Mononuclear cell (primary cell): ENCODE measurements around the gene HINT1. TPM values are rescaled to one million over a fixed set of nuclear protein-coding genes. Genes with fewer than 3 reads are reported as not detected.
"Not testable (repeated sequence)": the region's sequence is repeated elsewhere in the genome, so short reads cannot be mapped to it uniquely, and the experiment has no call there.

Experiments used
- H3K27me3 ChIP-seq: 2 replicates; pipeline ENCODE4 v1.6.0; 2011; ENCODE audit warnings: low read length, control low read depth; ENCODE audit not compliant: insufficient read depth
- H3K4me1 ChIP-seq: 2 replicates; pipeline ENCODE4 v1.5.1; 2011; ENCODE audit warnings: mild to moderate bottlenecking, low read length, control low read depth; ENCODE audit not compliant: insufficient read depth
- H3K4me3 ChIP-seq: 2 replicates; pipeline ENCODE4 v1.5.1; 2011; ENCODE audit warnings: mild to moderate bottlenecking, low read length, moderate library complexity
- H3K9me3 ChIP-seq: 2 replicates; pipeline ENCODE4 v1.5.1; 2011; ENCODE audit warnings: low read depth, mild to moderate bottlenecking, control low read depth, low read length
- total RNA-seq: library from RNA; depleted of rRNA; stranded (reverse); fragments of >200 nt; gene quantifications from one replicate; pipeline ENCODE4 v1.2.3, GENCODE V29; 2012

The HINT1 gene
- total RNA-seq, 1 donor = 201 TPM

DNA sequence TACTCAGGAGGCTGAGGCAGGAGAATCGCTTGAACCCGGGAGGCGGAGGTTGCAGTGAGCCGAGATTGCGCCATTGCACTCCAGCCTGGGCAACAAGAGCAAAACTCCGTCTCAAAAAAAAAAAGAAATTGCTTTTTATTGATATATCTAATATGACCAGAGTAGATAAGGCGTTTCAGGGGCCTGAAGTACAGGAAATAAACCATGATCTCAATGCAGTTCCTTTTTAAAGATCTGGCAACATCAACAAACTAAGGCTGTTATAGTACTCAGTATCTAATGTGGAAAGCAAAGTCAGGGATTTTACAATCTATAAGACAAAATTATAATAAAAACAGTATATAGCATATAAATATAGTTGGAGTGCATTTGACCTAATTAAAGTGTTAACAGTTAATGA is 28.8 kb upstream of the HINT1 start:
- not testable (repeated sequence) for H3K4me3 ChIP-seq, H3K4me1 ChIP-seq, H3K9me3 ChIP-seq

DNA sequence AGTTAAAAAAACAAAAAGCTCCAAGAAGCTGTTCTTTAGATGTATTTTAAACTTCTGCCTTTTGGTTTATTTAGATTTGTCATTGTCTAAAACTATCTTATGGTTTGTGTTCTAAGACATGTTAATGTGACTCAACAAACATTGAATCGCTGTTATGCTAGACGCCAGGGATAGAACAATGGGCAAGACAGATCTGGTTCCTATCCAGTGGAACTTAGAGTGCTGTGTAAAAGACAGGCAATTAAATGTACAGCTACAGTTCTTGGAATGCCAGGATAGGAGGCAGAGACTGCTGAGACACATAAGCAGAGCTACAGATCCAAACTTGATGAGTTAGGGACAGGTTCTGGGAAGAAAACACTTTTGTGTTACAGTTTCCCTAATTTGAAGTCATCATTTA is 28.1 kb upstream of the HINT1 start:
- Histone ChIP-seq H3K27me3 (no peaks in the 10 kb centered on the region), H3K4me3 (no peak overlapping the region), H3K9me3 (no peaks in the 10 kb centered on the region), H3K4me1 (no peaks in the 10 kb centered on the region)

More for the DNA sequence above, 28.8 kb upstream of the HINT1 start:
- not testable (repeated sequence) for H3K27me3 ChIP-seq

DNA sequence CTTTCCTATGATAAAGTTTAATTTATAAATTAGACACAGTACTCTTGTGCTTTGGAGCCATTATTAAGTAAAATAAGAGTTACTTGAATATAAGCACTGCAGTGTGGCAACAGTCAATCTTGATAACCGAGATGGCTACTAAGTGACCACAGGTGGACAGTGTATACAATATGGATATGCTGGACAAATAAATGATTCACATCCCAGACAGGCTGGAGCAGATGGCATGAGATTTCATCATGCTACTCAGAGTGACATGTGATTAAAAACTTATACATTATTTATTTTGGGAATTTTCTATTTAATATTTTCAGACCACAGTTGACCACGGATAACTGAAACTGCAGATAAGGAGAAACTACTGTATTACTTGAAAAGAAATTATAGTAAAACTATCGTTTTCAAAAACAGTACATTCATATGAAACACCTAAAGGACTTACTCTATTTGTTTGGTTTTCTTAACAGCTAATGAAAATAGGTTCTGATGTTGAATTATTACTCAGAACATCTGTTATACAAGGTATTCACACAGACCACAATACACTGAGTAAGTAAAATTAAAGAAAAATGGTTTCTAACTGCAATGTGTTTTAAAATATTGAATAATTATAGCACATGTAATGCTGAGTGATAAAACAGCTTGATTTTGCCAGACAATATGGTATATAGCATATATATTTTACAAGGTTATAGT is 21.7 kb upstream of the HINT1 start:
- Histone ChIP-seq H3K27me3 (no peaks in the 10 kb centered on the region), H3K4me3 (no peak overlapping the region), H3K4me1 (no peaks in the 10 kb centered on the region), H3K9me3 (no peaks in the 10 kb centered on the region)

GRCh38 chr5:131185523-131186104 is 20.6 kb upstream of the HINT1 start:
- no peaks in the 10 kb centered on the region for H3K4me1 ChIP-seq
- H3K27me3 ChIP-seq = no peaks in the 10 kb centered on the region
- H3K4me3 ChIP-seq = no peak overlapping the region
- no peaks in the 10 kb centered on the region for H3K9me3 ChIP-seq

DNA sequence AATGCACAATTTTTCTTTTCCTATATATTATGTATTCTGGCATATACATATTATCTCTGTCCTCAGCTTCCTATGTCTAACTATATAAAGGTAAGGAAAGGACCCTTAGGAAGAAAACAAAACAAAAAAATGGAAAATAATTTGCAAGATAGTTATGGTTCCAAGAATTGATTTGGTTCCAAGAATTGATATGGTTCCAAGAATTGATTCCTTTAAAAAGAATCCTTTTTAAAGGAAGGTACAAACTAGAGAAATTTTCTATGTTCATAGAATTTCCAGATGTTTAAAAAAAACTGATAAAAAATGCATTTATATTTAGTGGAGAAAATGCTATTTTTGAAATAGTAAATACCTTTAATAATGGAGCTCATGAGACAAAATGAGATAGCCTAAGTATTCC is 17.8 kb upstream of the HINT1 start:
- Histone ChIP-seq H3K27me3 (no peaks in the 10 kb centered on the region), H3K4me3 (no peak overlapping the region), H3K4me1 (no peaks in the 10 kb centered on the region), H3K9me3 (no peaks in the 10 kb centered on the region)

DNA sequence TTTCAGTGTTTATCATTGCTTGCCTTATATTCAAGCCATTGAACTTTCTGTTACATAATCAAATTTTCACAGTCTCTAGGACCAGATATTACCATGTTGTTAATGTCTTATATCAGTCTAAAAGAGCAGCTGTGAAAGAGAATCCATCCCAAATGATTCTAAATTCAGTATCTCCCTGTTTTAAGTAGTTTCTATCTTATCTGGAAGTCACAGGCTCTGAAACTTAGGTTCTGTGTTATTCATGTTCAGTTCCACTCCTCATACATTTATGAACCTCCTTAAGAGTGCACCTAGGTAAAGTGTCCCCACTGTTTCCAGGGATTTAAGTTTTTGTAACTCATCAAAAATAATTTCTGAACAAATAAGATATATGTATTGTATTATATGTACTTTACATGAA is 15.4 kb upstream of the HINT1 start:
- Histone ChIP-seq H3K4me3 (no peak overlapping the region), H3K4me1 (no peaks in the 10 kb centered on the region), H3K9me3 (no peaks in the 10 kb centered on the region), H3K27me3 (no peaks in the 10 kb centered on the region)

DNA sequence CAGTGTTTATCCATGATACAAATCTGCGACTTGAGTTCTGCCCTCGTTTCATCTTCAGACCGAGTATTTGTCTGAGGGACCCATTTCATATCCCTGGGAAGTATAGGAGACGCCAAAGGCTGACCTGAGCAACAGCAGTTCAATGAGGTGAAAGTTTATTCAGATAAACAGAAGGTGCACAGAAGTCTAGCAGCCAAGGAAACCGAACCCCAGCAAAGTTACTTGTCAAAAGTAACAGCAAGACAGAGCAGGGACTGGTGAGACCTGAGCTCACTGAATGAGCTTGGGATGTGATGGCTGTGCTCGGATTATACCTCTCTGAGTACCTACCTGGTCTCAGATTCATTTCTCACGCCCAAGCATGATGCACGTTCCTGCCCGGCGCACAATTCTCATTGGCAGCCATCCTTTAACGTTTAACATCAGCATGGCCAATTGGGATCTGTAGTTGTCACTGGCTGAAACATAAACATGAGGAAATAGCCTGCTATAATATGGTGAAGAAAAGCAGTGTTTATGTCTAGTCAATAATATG is 6.3 kb upstream of the HINT1 start:
- no peaks in the 10 kb centered on the region for H3K9me3 ChIP-seq
- peak overlapping the region; percentile 50 for H3K4me3 ChIP-seq
- H3K27me3 ChIP-seq = no peaks in the 10 kb centered on the region
- peaks cover 18% of the 10 kb centered on the region for H3K4me1 ChIP-seq

GRCh38 chr5:131170540-131171275 is 5.7 kb upstream of the HINT1 start, which contains the start of gene LYRM7:
LYRM7 (plus strand) TSS chr5:131170944; CDS start chr5:131171021, 77 bp downstream.
- H3K27me3 ChIP-seq = no peaks in the 10 kb centered on the region
- peak within 1 kb of the TSS; percentile 50 for H3K4me3 ChIP-seq
- H3K9me3 ChIP-seq = no peaks in the 10 kb centered on the region
- H3K4me1 ChIP-seq = peaks cover 18% of the 10 kb centered on the region

DNA sequence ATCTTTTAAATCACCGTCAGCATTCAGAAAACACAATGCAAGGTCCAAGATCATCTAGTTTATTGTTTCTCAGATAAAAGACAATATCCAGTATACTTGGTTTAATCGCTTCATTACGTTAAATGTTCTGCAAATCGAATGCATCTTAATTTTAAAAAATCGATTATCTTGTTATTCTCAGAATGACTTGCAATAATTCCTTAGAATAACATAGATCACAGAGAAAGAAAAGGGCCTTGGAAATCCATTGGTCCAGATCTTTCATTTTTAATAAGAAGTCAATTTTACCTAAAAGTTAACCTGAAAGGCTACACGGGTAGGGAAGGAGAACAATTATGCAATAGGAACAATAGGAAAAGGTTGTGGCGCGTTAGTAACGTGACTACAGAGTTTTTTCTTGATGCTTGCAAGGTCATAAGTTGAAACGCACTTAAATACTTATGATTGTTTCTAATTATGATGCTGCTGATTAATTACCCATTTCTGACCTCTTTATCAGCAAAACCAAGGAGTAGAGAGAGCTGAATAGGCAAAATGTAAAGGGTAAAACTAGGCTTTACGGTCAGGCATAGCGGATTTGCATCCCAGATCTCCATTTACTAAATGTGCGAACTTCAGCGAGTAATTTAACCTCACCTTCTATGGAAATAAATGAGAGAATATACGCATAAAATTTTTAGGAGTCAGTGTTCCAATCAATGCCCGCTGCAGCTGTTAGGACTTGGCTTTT is 4.9 kb upstream of the HINT1 start:
- Histone ChIP-seq H3K9me3 (no peaks in the 10 kb centered on the region), H3K4me3 (peak overlapping the region; percentile 50)

DNA sequence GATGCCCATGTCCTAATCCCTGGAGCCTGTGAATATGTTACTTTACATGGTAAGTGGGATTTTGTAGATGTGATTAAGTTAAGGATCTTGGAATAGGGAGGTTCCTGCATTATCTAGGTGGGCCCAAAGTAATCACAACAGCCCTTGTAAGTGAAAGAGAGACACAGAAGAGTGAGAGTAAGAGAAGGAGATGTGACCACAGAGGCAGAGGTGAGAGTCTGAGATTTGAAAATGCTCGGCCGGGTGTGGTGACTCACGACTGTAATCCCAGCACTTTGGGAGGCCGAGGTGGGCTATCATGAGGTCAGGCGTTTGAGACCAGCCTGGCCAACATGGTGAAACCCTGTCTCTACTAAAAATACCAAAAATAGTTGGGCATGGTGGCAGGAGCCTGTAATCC is 2.6 kb upstream of the HINT1 start:
- Histone ChIP-seq H3K27me3 (no peaks in the 10 kb centered on the region), H3K9me3 (no peaks in the 10 kb centered on the region), H3K4me1 (peaks cover 35% of the 10 kb centered on the region), H3K4me3 (no peak overlapping the region)

More for the DNA sequence above, 4.9 kb upstream of the HINT1 start:
- Histone ChIP-seq H3K27me3 (no peaks in the 10 kb centered on the region), H3K4me1 (peaks cover 24% of the 10 kb centered on the region)

DNA sequence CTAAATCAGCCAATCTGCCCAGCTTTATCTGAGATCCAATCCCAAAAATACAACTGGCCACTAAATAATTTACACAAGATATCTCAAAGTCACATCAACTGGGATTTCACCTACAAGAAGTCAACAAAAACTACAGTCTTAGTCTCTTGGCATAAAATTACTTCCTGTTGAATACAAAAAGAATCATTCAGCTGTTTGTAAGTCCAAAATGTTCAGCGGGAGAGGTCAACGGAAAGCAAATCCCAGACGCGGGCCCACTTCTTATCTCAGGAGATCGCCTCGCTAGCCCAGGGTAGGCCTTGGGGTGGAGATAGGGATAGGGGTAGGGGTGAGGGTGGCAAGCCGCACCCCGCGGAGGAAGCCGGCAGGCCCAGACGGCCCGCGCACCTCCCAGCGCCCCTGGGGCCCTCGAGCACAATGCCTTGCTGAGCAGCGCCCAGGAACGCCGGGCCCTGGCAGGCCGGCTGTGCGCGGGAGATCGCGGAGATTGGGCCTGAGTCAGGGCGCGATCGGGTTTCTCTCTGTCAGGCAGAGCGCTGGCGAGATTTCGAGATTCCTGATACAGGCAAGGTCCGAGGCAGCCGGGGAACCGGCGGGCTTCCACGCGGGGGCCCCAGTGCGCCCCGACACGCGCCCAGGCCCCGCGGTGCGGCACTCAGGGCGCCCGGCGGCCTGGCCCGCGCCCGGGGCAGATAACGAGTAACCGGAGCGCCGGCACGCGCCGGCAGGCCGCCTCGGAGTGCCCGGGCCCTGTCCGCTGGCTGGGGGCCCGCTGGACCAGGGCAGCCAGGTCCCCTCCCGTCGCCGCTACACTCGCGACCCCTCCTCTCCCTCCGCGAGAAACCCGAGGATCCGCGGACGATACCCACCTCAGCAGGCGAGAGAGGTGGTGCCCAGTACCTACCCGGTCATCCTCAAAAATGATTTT is 601 bp downstream of the HINT1 start:
- Histone ChIP-seq H3K4me1 (peaks cover 26% of the 10 kb centered on the region), H3K4me3 (peak overlapping the region; percentile 83), H3K27me3 (no peaks in the 10 kb centered on the region), H3K9me3 (no peaks in the 10 kb centered on the region)

DNA sequence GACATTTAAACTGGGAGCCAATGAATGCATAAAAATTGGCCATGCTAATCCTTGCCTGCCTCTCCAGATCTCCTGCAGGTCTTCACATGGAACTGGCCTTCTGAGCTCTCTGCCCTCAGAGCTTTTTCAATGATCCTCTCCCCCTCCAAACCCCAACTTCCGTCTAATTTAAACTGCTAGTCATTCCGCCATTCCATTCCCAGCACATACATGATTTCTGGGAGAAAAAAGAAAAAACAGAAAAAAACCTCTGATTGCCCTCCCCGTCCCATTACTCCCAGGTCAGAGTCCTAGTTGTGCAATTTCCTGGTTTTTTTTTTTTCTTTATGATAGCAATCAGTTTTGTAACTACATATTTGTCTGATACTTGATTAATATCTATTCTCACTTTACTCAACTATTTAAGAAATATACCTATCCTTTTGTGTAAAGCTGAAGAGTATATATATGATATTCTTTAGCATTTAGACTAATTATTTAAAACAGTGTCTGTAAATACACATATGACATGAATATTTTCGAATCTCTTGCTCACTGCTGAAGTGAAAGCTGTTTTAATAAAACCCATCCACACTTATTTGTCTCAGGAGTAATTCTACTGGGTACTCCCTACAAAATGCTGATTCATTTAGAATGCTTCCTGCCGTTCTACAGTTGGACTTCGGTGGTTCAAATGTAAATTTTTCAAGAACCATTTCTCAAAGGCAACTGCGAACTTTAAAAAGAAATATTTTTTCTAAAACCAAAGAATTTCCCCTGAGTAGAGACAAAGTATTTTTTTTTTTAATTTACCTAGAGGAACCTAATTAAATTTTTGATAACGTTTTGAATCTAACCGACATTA is 1.6 kb downstream of the HINT1 start:
- H3K4me3 ChIP-seq = peak overlapping the region; percentile 83
- no peaks in the 10 kb centered on the region for H3K9me3 ChIP-seq
- peaks cover 26% of the 10 kb centered on the region for H3K4me1 ChIP-seq
- H3K27me3 ChIP-seq = no peaks in the 10 kb centered on the region

DNA sequence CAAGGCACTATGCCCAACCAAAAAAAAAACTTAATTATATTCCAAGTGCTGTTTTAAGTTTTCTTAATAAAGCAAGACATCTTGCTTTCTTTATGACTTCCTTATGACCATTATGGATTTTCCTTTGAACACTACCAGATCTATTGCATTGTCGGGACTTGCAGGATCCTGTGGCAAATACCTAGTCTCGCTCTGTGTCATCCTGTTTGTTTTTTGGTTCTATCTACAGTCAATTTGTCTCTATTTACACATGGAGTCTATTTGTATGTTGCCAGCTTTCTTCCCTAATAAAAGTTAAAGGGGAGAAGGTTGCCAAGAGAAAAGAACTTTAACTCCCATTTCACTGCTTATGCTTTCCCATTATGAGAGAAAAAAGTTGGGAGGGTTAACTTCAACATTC is 4.9 kb downstream of the HINT1 start:
- peaks cover 20% of the 10 kb centered on the region for H3K4me1 ChIP-seq
- no peaks in the 10 kb centered on the region for H3K9me3 ChIP-seq
- H3K4me3 ChIP-seq = no peak overlapping the region
- no peaks in the 10 kb centered on the region for H3K27me3 ChIP-seq
